Measurements from ENCODE around the gene SASH1. TPM values are rescaled to one million over a fixed set of nuclear protein-coding genes. Genes with fewer than 3 reads are reported as not detected.

Gene SASH1
- total RNA-seq, 1 experiment from 2014 or later = 12.3 TPM

DNA sequence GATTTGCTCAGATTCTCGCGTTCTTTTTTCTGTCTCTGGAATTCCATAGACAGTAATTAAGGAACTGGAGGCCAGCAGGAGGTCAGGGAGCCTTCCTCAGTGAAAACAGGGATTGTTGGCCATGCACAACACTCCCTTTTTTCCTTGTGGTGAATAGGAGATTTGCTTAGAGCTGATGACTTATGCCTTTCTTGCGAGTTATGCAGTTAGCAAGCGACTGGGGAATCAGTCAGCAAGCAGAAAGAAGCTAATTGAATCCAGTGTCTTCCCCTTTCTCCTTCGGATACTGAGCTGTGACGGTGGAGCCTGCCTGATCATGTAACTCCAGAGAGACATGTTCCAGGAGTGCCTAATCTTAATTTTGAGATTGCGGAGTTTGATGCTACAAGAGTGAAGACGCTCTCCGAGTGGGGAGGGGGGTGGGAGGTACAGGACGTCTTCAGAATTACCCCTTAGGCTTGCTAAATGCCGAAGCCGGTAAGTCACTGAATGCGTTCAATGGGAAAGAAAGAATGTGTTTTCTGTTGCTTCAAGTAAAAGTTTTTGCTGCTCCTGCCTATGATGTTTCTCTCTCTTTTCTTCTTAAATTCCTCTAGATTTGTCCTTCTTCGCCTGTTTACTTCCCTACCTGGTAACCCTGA is 165.9 kb downstream of the SASH1 start:
- Mint-ChIP-seq H3K27ac (ENCODE audit: unreplicated experiment) (no peak overlapping the region), H3K27me3 (ENCODE audit: unreplicated experiment) (no peaks in the 10 kb centered on the region), H3K4me3 (ENCODE audit: low read depth, unreplicated experiment) (no peak overlapping the region), H3K36me3 (ENCODE audit: insufficient read depth, unreplicated experiment) (no peaks in the 10 kb centered on the region), H3K4me1 (ENCODE audit: low read depth, unreplicated experiment) (no peaks in the 10 kb centered on the region), H3K9me3 (ENCODE audit: low read depth, unreplicated experiment) (no peaks in the 10 kb centered on the region)
- no TSS peak for BruUV-seq (replicated peaks)
- intact Hi-C loops (cut with micrococcal nuclease; ENCODE audit: unreplicated experiment) = no loop called here
- CTCF ChIA-PET = no interaction called here
- no peak for DNase-seq
- TF ChIP-seq CTCF (IDR thresholded peaks at IDR 0.05; ENCODE audit: unreplicated experiment) = no peak

DNA sequence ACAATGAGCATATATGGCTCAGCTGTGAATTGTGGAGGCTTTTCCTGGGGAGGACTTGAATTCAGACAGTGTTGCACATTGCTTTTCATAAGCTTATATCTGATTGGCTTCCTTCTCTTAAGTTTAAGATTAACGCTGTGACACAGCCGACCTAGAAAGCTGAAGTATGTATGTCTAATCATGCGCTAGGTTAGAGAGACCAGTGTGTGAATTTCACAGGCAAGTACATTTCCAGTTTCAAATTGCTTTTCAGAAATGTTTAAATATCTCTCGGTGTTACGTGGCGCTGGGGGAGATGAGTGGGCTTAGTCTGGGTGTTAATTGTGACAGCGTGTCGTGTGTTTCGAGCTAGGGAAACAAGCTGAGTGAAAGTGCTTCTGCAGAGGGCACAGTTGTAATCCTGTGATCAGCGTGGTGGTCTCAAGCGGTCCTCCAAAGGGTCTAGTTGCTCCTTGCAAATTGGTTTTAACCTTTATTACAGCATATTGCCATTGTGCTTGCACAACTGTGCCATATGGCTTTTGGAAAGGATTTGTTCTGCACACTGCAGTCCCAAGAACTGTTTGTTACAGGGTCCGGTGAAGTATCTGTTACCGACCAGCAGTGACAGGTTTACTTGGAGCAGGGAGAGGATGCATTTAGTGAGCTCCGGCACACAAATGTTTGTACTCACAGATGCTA is 166.6 kb downstream of the SASH1 start:
- BruUV-seq (replicated peaks) = no TSS peak
- H3K27me3 Mint-ChIP-seq (ENCODE audit: unreplicated experiment) = no peaks in the 10 kb centered on the region
- no peaks in the 10 kb centered on the region for H3K9me3 Mint-ChIP-seq (ENCODE audit: low read depth, unreplicated experiment)
- intact Hi-C loops (cut with micrococcal nuclease; ENCODE audit: unreplicated experiment) = no loop called here
- no peak for DNase-seq
- no peak for TF ChIP-seq CTCF (IDR thresholded peaks at IDR 0.05; ENCODE audit: unreplicated experiment)
- H3K4me3 Mint-ChIP-seq (ENCODE audit: low read depth, unreplicated experiment) = no peak overlapping the region
- no peaks in the 10 kb centered on the region for H3K4me1 Mint-ChIP-seq (ENCODE audit: low read depth, unreplicated experiment)
- CTCF ChIA-PET = interaction anchor here (0.6 kb wide), 1 partner anchor 15 kb away, joined by 3 read pairs; no protein-coding TSS in a partner anchor
- H3K27ac Mint-ChIP-seq (ENCODE audit: unreplicated experiment) = no peak overlapping the region
- no peaks in the 10 kb centered on the region for H3K36me3 Mint-ChIP-seq (ENCODE audit: insufficient read depth, unreplicated experiment)

- Mint-ChIP-seq H3K4me1 (ENCODE audit: low read depth, unreplicated experiment) (no peaks in the 10 kb centered on the region), H3K9me3 (ENCODE audit: low read depth, unreplicated experiment) (no peaks in the 10 kb centered on the region), H3K27ac (ENCODE audit: unreplicated experiment) (no peak overlapping the region), H3K27me3 (ENCODE audit: unreplicated experiment) (no peaks in the 10 kb centered on the region), H3K4me3 (ENCODE audit: low read depth, unreplicated experiment) (no peak overlapping the region), H3K36me3 (ENCODE audit: insufficient read depth, unreplicated experiment) (no peaks in the 10 kb centered on the region)
- BruUV-seq (replicated peaks) = no TSS peak
- no peak for DNase-seq
- CTCF ChIA-PET = no interaction called here
- intact Hi-C loops (cut with micrococcal nuclease; ENCODE audit: unreplicated experiment) = no loop called here
- no peak for TF ChIP-seq CTCF (IDR thresholded peaks at IDR 0.05; ENCODE audit: unreplicated experiment)
Measured at GRCh38 chr6:148509800-148510581, 167.4 kb downstream of the SASH1 start.

- DNase-seq = no peak
- CTCF ChIA-PET = no interaction called here
- H3K36me3 Mint-ChIP-seq (ENCODE audit: insufficient read depth, unreplicated experiment) = no peaks in the 10 kb centered on the region
- no peaks in the 10 kb centered on the region for H3K9me3 Mint-ChIP-seq (ENCODE audit: low read depth, unreplicated experiment)
- H3K4me3 Mint-ChIP-seq (ENCODE audit: low read depth, unreplicated experiment) = no peak overlapping the region
- H3K27me3 Mint-ChIP-seq (ENCODE audit: unreplicated experiment) = no peaks in the 10 kb centered on the region
- intact Hi-C loops (cut with micrococcal nuclease; ENCODE audit: unreplicated experiment) = no loop called here
- H3K27ac Mint-ChIP-seq (ENCODE audit: unreplicated experiment) = no peak overlapping the region
- no TSS peak for BruUV-seq (replicated peaks)
- H3K4me1 Mint-ChIP-seq (ENCODE audit: low read depth, unreplicated experiment) = no peaks in the 10 kb centered on the region
- no peak for TF ChIP-seq CTCF (IDR thresholded peaks at IDR 0.05; ENCODE audit: unreplicated experiment)
Measured at GRCh38 chr6:148513145-148514071, 170.8 kb downstream of the SASH1 start.

Data from Calu3 (cell line).